Colonic mucosa (tissue), 4 donors: ENCODE data around the gene SFXN4. TPM values are rescaled to one million over a fixed set of nuclear protein-coding genes. Genes with fewer than 3 reads are reported as not detected.
"Not testable (repeated sequence)": the region's sequence is repeated elsewhere in the genome, so short reads cannot be mapped to it uniquely, and the experiment has no call there.

Experiments used
- DNase-seq: peaks from one replicate; pipeline ENCODE4 v3.0.0-alpha.2; 2020
- H3K27ac ChIP-seq: fragments of 200-600 bp; one replicate; pipeline ENCODE4 v1.8.0; 2021
- H3K27me3 ChIP-seq: fragments of 200-600 bp; one replicate; pipeline ENCODE4 v1.8.0; 2021
- H3K36me3 ChIP-seq: fragments of 200-600 bp; one replicate; pipeline ENCODE4 v1.8.0; 2021
- H3K4me1 ChIP-seq: fragments of 200-600 bp; one replicate; pipeline ENCODE4 v1.8.0; 2021; ENCODE audit warnings: mild to moderate bottlenecking
- H3K4me3 ChIP-seq: fragments of 200-600 bp; one replicate; pipeline ENCODE4 v1.8.0; 2021
- H3K9ac ChIP-seq, 2 donors: one replicate each; pipeline ENCODE4 v1.7.0; 2013; ENCODE audit warnings: control low read depth in 2 of 2, low read depth in 2 of 2, low read length in 2 of 2
- H3K9me3 ChIP-seq: fragments of 200-600 bp; one replicate; pipeline ENCODE4 v1.8.0; 2021
- intact Hi-C: fragments of 100-400 bp; cut with DNase I; formaldehyde crosslinking; loops from one replicate; pipeline ENCODE4 v1.14.1; 2022
- total RNA-seq, 2 donors: library from RNA; stranded (reverse); fragmentation: NEBNext Ultra II Directional in 1 of 2; extraction: Animal tissue kit (Norgen Biotek cat#: 25700) in 1 of 2; gene quantifications; one replicate each; pipeline ENCODE4 v1.2.1, GENCODE V29; 2021
- TF ChIP-seq, protein P1 (sequence below): fragments of 200-600 bp; IDR thresholded peaks from one replicate; pipeline ENCODE4 v1.8.0; 2022; ENCODE audit warnings: antibody characterized with exemption, mild to moderate bottlenecking
- donor health status: healthy.
- donor health status: DM: no; HTN: no; CAD: no.
- donor health status: DM: no; HTN: no; CAD: no.

Gene SFXN4
- total RNA-seq, 2 donors from 2014 or later = 29.4 to 37.2 TPM

DNA sequence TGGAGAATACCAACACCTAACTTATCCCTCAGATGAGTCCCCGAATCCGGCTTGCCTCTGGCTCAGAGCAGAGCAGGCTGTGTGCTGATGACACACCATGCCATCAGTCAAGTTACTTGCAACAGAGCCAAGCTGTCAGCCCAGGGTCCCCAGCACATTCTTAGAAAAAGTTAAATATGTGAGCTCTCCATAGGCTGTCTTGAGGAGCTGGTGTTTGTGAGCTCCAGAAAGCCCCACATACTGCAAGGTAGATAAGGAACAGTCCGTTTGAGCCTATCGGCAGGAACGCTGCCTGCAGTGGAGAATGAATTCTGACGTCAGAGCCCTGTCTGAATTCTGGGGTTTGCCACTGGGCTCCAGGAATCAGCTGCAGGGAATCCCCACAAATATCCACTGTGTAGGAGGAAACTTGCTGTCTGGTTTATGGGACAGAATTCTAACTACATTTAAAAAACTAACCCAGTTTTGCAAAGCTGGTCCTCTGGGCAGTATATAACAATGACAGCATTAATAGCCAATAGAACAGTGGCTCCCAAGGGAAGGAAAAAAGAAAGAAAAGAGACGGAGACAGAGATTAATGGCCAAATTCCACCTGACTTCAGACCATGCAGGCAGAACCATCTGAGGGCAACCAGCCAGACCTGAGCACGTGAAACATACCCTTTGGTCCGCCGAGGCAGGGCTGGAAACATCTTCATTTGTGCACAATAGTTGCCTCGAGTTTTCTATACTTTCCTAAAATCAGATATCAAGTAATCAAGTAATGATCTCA, 3.6 kb downstream of the SFXN4 start:
- Histone ChIP-seq H3K4me1 (no peaks in the 10 kb centered on the region), H3K36me3 (no peaks in the 10 kb centered on the region), H3K9me3 (no peaks in the 10 kb centered on the region), H3K4me3 (no peak overlapping the region), H3K27ac (no peak overlapping the region), H3K9ac (no peak overlapping the region), H3K27me3 (no peaks in the 10 kb centered on the region)
- TF ChIP-seq, protein P1, sequence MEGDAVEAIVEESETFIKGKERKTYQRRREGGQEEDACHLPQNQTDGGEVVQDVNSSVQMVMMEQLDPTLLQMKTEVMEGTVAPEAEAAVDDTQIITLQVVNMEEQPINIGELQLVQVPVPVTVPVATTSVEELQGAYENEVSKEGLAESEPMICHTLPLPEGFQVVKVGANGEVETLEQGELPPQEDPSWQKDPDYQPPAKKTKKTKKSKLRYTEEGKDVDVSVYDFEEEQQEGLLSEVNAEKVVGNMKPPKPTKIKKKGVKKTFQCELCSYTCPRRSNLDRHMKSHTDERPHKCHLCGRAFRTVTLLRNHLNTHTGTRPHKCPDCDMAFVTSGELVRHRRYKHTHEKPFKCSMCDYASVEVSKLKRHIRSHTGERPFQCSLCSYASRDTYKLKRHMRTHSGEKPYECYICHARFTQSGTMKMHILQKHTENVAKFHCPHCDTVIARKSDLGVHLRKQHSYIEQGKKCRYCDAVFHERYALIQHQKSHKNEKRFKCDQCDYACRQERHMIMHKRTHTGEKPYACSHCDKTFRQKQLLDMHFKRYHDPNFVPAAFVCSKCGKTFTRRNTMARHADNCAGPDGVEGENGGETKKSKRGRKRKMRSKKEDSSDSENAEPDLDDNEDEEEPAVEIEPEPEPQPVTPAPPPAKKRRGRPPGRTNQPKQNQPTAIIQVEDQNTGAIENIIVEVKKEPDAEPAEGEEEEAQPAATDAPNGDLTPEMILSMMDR = no peak
- no peak for DNase-seq
- intact Hi-C loops = loop anchor here (10.0 kb wide), 1 partner anchor 107 kb away; no protein-coding TSS in a partner anchor

DNA sequence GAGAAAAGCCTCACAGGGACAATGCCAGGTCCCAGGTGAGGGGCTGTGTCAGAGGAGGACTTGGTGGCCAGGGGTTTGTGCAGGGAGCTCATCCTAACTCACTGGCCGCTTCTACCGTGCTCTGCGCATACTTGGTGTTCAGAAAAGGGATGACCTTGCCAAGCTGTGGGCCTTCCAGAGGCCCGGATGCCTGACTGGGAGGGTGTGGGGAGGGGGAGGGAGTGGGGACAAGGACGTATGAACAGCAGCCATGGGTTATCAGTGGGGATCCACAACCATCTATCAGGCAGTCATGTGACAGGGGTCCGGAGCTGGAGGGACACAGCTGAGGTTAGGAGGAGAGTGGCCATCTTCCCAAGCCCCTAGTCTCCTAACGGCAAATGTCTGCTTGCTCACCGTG, 6.2 kb downstream of the SFXN4 start:
- Histone ChIP-seq H3K4me1 (no peaks in the 10 kb centered on the region), H3K27ac (no peak overlapping the region), H3K4me3 (no peak overlapping the region), H3K9ac (no peak overlapping the region), H3K27me3 (no peaks in the 10 kb centered on the region), H3K36me3 (no peaks in the 10 kb centered on the region), H3K9me3 (no peaks in the 10 kb centered on the region)
- DNase-seq = no peak
- TF ChIP-seq, protein P1 = no peak
- intact Hi-C loops = no loop called here

DNA sequence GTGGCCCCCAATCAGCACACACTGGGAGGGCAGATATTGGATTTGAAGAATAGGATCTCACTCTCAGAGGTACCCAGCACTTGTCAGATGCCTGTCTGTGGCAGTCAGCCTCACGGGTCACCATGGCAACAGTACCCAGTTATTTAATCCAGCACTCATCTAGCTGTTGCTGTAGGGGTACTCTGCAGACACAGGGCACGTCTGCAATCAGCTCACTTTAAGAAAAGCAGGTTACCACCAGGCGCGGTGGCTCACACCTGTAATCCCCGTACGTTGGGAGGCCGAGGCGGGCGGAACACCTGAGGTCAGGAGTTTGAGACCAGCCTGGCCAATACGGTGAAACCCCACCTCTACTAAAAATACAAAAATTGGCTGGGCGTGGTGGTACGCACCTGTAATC, 11.9 kb downstream of the SFXN4 start:
- no peaks in the 10 kb centered on the region for H3K4me1 ChIP-seq
- TF ChIP-seq, protein P1 = no peak
- no peak overlapping the region for H3K27ac ChIP-seq
- H3K4me3 ChIP-seq = no peak overlapping the region
- H3K36me3 ChIP-seq = no peaks in the 10 kb centered on the region
- H3K9ac ChIP-seq = no peak overlapping the region
- no peak for DNase-seq
- intact Hi-C loops = no loop called here
- no peaks in the 10 kb centered on the region for H3K27me3 ChIP-seq
- no peaks in the 10 kb centered on the region for H3K9me3 ChIP-seq

DNA sequence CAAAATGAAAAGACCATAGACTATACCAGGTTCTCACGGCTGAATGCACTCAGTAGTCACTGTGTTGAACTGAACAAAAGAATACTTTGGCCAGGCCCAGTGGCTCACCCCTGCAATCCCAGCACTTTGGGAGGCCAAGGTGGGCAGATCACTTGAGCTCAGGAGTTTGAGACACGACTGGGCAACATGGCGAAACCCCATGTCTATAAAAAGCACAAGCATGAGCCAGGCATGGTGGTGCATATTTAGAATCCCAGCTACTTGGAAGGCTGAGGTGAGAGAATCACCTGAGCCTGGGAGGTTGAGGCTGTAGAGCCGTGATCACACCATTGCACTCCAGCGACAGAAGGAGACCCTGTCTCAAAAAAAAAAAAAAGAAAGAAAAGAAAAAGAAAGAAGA, 12.5 kb downstream of the SFXN4 start:
- no peak for DNase-seq
- no peaks in the 10 kb centered on the region for H3K36me3 ChIP-seq
- H3K9ac ChIP-seq = no peak overlapping the region
- H3K9me3 ChIP-seq = no peaks in the 10 kb centered on the region
- TF ChIP-seq, protein P1 = no peak
- no peak overlapping the region for H3K4me3 ChIP-seq
- H3K27ac ChIP-seq = no peak overlapping the region
- intact Hi-C loops = no loop called here
- no peaks in the 10 kb centered on the region for H3K27me3 ChIP-seq
- H3K4me1 ChIP-seq = no peaks in the 10 kb centered on the region

DNA sequence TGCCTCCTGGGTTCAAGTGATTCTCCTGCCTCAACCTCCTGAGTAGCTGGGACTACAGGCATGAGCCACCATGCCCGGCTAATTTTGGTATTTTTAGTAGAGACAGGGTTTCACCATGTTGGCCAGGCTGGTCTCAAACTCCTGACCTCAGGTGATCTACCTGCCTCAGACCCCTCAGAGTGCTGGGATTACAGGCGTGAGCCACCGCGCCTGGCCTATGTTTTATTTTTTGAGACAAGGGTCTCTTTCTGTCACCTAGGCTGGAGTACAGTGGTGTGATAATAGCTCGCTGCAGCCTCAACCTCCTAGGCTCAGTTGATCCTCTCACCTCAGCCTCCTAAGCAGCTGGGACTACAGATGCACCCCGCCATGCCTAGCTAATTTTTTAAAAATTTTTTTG, 13.9 kb downstream of the SFXN4 start:
- intact Hi-C loops = not testable (repeated sequence)

DNA sequence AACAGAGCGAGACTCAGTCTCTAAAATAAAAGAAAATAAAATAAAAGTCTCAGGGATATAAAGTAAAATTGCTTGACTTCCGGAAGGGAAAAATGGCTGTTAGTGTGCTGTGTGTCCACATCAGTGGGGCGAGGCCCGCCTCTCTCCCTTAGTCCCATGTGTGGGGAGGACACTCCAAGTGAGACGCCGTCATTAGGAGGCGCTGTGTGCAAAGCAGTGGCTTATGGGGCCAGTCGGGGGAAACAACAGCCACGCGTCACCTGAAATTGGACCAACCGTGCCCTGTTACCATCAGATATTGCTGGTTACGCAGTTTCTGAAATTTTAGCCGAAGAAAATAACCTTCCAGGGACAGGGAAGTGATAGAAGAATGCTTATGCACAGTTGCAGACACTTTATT, 15.8 kb downstream of the SFXN4 start:
- no peak overlapping the region for H3K9ac ChIP-seq
- no peak for DNase-seq
- H3K36me3 ChIP-seq = no peaks in the 10 kb centered on the region
- H3K9me3 ChIP-seq = no peaks in the 10 kb centered on the region
- TF ChIP-seq, protein P1 = no peak
- intact Hi-C loops = no loop called here
- no peaks in the 10 kb centered on the region for H3K4me1 ChIP-seq
- H3K4me3 ChIP-seq = no peak overlapping the region
- no peaks in the 10 kb centered on the region for H3K27me3 ChIP-seq
- no peak overlapping the region for H3K27ac ChIP-seq

More for the DNA sequence above, 13.9 kb downstream of the SFXN4 start:
- H3K27ac ChIP-seq, H3K4me3 ChIP-seq, H3K36me3 ChIP-seq, H3K9me3 ChIP-seq, H3K9ac ChIP-seq, DNase-seq, H3K27me3 ChIP-seq, H3K4me1 ChIP-seq: not testable (repeated sequence)
